WTC11 (cell line): ENCODE results near the gene ASTN2. TPM values are rescaled to one million over a fixed set of nuclear protein-coding genes. Genes with fewer than 3 reads are reported as not detected.

ENCODE experiments used
- ATAC-seq: fragments of 200-7000 bp; cut with Tn5 transposase; 2 replicates; pipeline ENCODE4 v1.10.0; 2021; ENCODE audit warnings: mild to moderate bottlenecking, moderate library complexity
- CTCF ChIA-PET: fragments of 300-600 bp; sonication (Branson Sonifier 250); formaldehyde crosslinking; loops from one replicate; lab custom pipeline; 2021; ENCODE audit warnings: antibody characterized with exemption; lab: Charles Lee
- POLR2A ChIA-PET: fragments of 350-600 bp; sonication (Branson Sonifier 250); formaldehyde crosslinking; loops from one replicate; lab custom pipeline; 2021; ENCODE audit warnings: antibody characterized with exemption; lab: Charles Lee
- DNase-seq: peaks from one replicate; pipeline ENCODE4 v3.0.0; 2021; ENCODE audit warnings: low spot score
- H3K27ac Mint-ChIP-seq: 2 replicates; pipeline ENCODE4 v1.8.0; 2021; ENCODE audit warnings: mixed read lengths
- H3K27me3 Mint-ChIP-seq: 2 replicates; pipeline ENCODE4 v1.8.0; 2021; ENCODE audit warnings: low read depth, mild to moderate bottlenecking, moderate library complexity, mixed read lengths
- H3K36me3 Mint-ChIP-seq: 2 replicates; pipeline ENCODE4 v1.8.0; 2021; ENCODE audit warnings: mixed read lengths
- H3K4me1 Mint-ChIP-seq: 2 replicates; pipeline ENCODE4 v1.8.0; 2022; ENCODE audit warnings: mixed read lengths
- H3K4me3 Mint-ChIP-seq: 2 replicates; pipeline ENCODE4 v1.8.0; 2021; ENCODE audit warnings: mild to moderate bottlenecking, moderate library complexity, mixed read lengths
- H3K9me3 Mint-ChIP-seq: 2 replicates; pipeline ENCODE4 v1.8.0; 2021; ENCODE audit warnings: mixed read lengths
- ATF1 ChIP-seq: sonication (generic); formaldehyde crosslinking; IDR thresholded peaks from 2 replicates; pipeline ENCODE4 v1.8.1; 2023; ENCODE audit warnings: mild to moderate bottlenecking, moderate library complexity, missing genetic modification reagents
- CREB1 ChIP-seq: sonication (generic); formaldehyde crosslinking; IDR thresholded peaks from 2 replicates; pipeline ENCODE4 v1.8.0; 2023; ENCODE audit warnings: mild to moderate bottlenecking, missing genetic modification reagents
- CTCF ChIP-seq: fragments of 200-600 bp; IDR thresholded peaks from 2 replicates; pipeline ENCODE4 v1.8.0; 2022; ENCODE audit warnings: antibody characterized with exemption
- FOXK1 ChIP-seq: sonication (generic); formaldehyde crosslinking; IDR thresholded peaks from 2 replicates; pipeline ENCODE4 v1.8.0; 2022; ENCODE audit warnings: mild to moderate bottlenecking, moderate library complexity, missing genetic modification reagents
- GABPB1 ChIP-seq: sonication (generic); formaldehyde crosslinking; IDR thresholded peaks from 2 replicates; pipeline ENCODE4 v1.8.1; 2023; ENCODE audit warnings: mild to moderate bottlenecking, missing genetic modification reagents
- HMGXB4 ChIP-seq: sonication (generic); formaldehyde crosslinking; IDR thresholded peaks from 2 replicates; pipeline ENCODE4 v1.8.1; 2023; ENCODE audit warnings: mild to moderate bottlenecking, moderate library complexity, missing genetic modification reagents
- MYBL2 ChIP-seq: sonication (generic); formaldehyde crosslinking; IDR thresholded peaks from 2 replicates; pipeline ENCODE4 v1.8.1; 2023; ENCODE audit warnings: mild to moderate bottlenecking, moderate library complexity, missing genetic modification reagents
- NFATC4 ChIP-seq: fragments of 250-450 bp; sonication (Bioruptor Pico); IDR thresholded peaks from 2 replicates; pipeline ENCODE4 v1.9.0; 2021; ENCODE audit warnings: mild to moderate bottlenecking
- PRRX2 ChIP-seq: fragments of 250-450 bp; sonication (Bioruptor Pico); IDR thresholded peaks from 2 replicates; pipeline ENCODE4 v1.8.0; 2021; ENCODE audit warnings: mild to moderate bottlenecking
- RELA ChIP-seq: sonication (generic); formaldehyde crosslinking; IDR thresholded peaks from 2 replicates; pipeline ENCODE4 v1.8.1; 2022; ENCODE audit warnings: missing genetic modification reagents, mild to moderate bottlenecking, borderline replicate concordance
- RORB ChIP-seq: fragments of 250-450 bp; sonication (Bioruptor Pico); IDR thresholded peaks from 2 replicates; pipeline ENCODE4 v1.9.0; 2021; ENCODE audit warnings: mild to moderate bottlenecking
- ZNF121 ChIP-seq: sonication (generic); formaldehyde crosslinking; IDR thresholded peaks from 2 replicates; pipeline ENCODE4 v1.8.0; 2023; ENCODE audit warnings: missing genetic modification reagents
- ZNF138 ChIP-seq: sonication (generic); formaldehyde crosslinking; conservative IDR thresholded peaks from 2 replicates; pipeline ENCODE4 v1.8.1; 2022; ENCODE audit warnings: mild to moderate bottlenecking, moderate library complexity, missing genetic modification reagents
- ZNF219 ChIP-seq: sonication (generic); formaldehyde crosslinking; IDR thresholded peaks from 2 replicates; pipeline ENCODE4 v1.8.0; 2023; ENCODE audit warnings: missing genetic modification reagents, mild to moderate bottlenecking, borderline replicate concordance
- ZNF317 ChIP-seq: sonication (generic); formaldehyde crosslinking; IDR thresholded peaks from 2 replicates; pipeline ENCODE4 v1.8.1; 2023; ENCODE audit warnings: low read depth, mild to moderate bottlenecking, moderate library complexity, missing genetic modification reagents, borderline replicate concordance
- ZNF396 ChIP-seq: fragments of 250-450 bp; sonication (Bioruptor Pico); IDR thresholded peaks from 2 replicates; pipeline ENCODE4 v1.8.0; 2021; ENCODE audit warnings: mild to moderate bottlenecking, moderate library complexity, borderline replicate concordance
- ZNF423 ChIP-seq: fragments of 250-450 bp; sonication (Bioruptor Pico); IDR thresholded peaks from 2 replicates; pipeline ENCODE4 v2.1.2; 2022; ENCODE audit warnings: mild to moderate bottlenecking, moderate library complexity
- total RNA-seq: library from RNA; stranded (reverse); gene quantifications from 3 replicates; pipeline ENCODE4 v1.2.3, GENCODE V29; 2021
- TF ChIP-seq, protein P1 (sequence below): sonication (generic); formaldehyde crosslinking; IDR thresholded peaks from 2 replicates; pipeline ENCODE4 v1.8.0; 2022; ENCODE audit warnings: mild to moderate bottlenecking, missing genetic modification reagents
- TF ChIP-seq, protein P2 (sequence below): sonication (generic); formaldehyde crosslinking; IDR thresholded peaks from 2 replicates; pipeline ENCODE4 v1.8.1; 2022; ENCODE audit warnings: low read depth, mild to moderate bottlenecking, moderate library complexity, missing genetic modification reagents, borderline replicate concordance
- TF ChIP-seq, protein P3 (sequence below): sonication (generic); formaldehyde crosslinking; IDR thresholded peaks from 2 replicates; pipeline ENCODE4 v1.8.1; 2023; ENCODE audit warnings: mild to moderate bottlenecking, missing genetic modification reagents, moderate library complexity
- TF ChIP-seq, protein P4 (sequence below): sonication (generic); formaldehyde crosslinking; IDR thresholded peaks from 2 replicates; pipeline ENCODE4 v1.8.1; 2022; ENCODE audit warnings: low read depth, missing genetic modification reagents, borderline replicate concordance
- TF ChIP-seq, protein P5 (sequence below): fragments of 250-450 bp; sonication (Bioruptor Pico); IDR thresholded peaks from 2 replicates; pipeline ENCODE4 v1.9.0; 2021; ENCODE audit warnings: mild to moderate bottlenecking

ASTN2 gene
- total RNA-seq, 1 experiment from 2014 or later = 16.2 TPM

DNA sequence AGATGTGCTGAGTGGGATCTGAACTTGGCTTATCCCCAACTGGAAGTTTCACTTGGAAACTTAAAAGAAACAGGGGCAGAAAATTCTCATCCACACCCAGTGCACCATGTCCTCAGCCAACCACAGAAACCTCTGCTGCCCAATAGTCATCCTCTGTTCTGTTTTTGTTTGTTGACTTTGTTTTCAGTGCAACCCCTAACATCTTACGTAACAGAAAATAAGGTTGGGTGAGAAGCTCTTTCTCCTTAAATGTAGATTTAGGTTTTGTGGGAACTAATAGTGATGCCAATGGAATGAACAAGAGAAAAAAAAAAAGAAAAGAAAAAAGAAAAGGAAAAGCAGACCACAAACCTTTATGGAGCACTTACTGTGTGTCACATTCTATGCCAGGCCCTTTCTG lies 998.4 kb downstream of the ASTN2 start:
- DNase-seq (no peak), ATAC-seq (no peak)
- Mint-ChIP-seq H3K27ac (no peak overlapping the region), H3K27me3 (no peaks in the 10 kb centered on the region), H3K9me3 (no peaks in the 10 kb centered on the region), H3K4me3 (no peak overlapping the region), H3K36me3 (no peaks in the 10 kb centered on the region; the same call in 1 of the 2 replicates), H3K4me1 (0 out of 2 replicates have a peak, but pooled peaks cover 4% of the 10 kb centered on the region)
- ChIA-PET CTCF (no interaction called here), POLR2A (no interaction called here)
- TF ChIP-seq ZNF317 (CRISPR knock-in tag) (no peak), ZNF121 (CRISPR knock-in tag) (no peak), ZNF423 (CRISPR knock-in tag) (no peak), ZNF396 (CRISPR knock-in tag) (no peak), RORB (no peak), CREB1 (CRISPR knock-in tag) (no peak), NFATC4 (CRISPR knock-in tag) (no peak), GABPB1 (no peak), CTCF (no peak)
- TF ChIP-seq, protein P1, sequence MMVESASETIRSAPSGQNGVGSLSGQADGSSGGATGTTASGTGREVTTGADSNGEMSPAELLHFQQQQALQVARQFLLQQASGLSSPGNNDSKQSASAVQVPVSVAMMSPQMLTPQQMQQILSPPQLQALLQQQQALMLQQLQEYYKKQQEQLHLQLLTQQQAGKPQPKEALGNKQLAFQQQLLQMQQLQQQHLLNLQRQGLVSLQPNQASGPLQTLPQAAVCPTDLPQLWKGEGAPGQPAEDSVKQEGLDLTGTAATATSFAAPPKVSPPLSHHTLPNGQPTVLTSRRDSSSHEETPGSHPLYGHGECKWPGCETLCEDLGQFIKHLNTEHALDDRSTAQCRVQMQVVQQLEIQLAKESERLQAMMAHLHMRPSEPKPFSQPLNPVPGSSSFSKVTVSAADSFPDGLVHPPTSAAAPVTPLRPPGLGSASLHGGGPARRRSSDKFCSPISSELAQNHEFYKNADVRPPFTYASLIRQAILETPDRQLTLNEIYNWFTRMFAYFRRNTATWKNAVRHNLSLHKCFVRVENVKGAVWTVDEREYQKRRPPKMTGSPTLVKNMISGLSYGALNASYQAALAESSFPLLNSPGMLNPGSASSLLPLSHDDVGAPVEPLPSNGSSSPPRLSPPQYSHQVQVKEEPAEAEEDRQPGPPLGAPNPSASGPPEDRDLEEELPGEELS = no peak

DNA sequence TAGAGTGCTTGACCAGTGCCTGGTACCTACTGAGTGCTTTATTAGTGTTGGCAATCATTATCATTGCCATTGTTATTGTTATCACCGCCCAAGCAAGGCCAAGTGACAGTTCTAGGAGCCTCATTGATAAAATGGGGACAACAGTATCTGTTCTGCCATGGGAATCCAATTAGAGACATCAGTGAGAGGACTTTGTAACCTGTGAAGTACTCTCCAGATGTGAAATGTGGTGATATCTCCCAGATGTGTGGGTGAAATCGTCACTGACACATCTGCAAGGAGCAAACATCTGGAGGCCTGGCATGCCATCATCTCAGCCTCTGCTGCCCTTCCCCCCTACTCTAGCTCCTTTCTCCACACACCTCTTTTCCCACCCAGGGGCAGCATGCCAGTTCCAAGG lies 1000.5 kb downstream of the ASTN2 start:
- TF ChIP-seq ATF1 (CRISPR knock-in tag) = no peak
- no peak for TF ChIP-seq MYBL2 (CRISPR knock-in tag)
- no peak for TF ChIP-seq RELA (CRISPR knock-in tag)
- TF ChIP-seq ZNF219 (CRISPR knock-in tag) = no peak
- no peak for TF ChIP-seq ZNF396 (CRISPR knock-in tag)
- no peak for TF ChIP-seq HMGXB4
- TF ChIP-seq, protein P2, sequence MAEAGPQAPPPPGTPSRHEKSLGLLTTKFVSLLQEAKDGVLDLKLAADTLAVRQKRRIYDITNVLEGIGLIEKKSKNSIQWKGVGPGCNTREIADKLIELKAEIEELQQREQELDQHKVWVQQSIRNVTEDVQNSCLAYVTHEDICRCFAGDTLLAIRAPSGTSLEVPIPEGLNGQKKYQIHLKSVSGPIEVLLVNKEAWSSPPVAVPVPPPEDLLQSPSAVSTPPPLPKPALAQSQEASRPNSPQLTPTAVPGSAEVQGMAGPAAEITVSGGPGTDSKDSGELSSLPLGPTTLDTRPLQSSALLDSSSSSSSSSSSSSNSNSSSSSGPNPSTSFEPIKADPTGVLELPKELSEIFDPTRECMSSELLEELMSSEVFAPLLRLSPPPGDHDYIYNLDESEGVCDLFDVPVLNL = no peak
- TF ChIP-seq FOXK1 (CRISPR knock-in tag) = no peak
- TF ChIP-seq, protein P3, sequence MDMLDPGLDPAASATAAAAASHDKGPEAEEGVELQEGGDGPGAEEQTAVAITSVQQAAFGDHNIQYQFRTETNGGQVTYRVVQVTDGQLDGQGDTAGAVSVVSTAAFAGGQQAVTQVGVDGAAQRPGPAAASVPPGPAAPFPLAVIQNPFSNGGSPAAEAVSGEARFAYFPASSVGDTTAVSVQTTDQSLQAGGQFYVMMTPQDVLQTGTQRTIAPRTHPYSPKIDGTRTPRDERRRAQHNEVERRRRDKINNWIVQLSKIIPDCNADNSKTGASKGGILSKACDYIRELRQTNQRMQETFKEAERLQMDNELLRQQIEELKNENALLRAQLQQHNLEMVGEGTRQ (CRISPR knock-in tag) = no peak
- TF ChIP-seq, protein P4, sequence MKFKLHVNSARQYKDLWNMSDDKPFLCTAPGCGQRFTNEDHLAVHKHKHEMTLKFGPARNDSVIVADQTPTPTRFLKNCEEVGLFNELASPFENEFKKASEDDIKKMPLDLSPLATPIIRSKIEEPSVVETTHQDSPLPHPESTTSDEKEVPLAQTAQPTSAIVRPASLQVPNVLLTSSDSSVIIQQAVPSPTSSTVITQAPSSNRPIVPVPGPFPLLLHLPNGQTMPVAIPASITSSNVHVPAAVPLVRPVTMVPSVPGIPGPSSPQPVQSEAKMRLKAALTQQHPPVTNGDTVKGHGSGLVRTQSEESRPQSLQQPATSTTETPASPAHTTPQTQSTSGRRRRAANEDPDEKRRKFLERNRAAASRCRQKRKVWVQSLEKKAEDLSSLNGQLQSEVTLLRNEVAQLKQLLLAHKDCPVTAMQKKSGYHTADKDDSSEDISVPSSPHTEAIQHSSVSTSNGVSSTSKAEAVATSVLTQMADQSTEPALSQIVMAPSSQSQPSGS (CRISPR knock-in tag) = no peak
- TF ChIP-seq, protein P5, sequence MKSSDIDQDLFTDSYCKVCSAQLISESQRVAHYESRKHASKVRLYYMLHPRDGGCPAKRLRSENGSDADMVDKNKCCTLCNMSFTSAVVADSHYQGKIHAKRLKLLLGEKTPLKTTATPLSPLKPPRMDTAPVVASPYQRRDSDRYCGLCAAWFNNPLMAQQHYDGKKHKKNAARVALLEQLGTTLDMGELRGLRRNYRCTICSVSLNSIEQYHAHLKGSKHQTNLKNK (CRISPR knock-in tag) = no peak
- TF ChIP-seq ZNF138 = no peak
- no peak for TF ChIP-seq PRRX2 (CRISPR knock-in tag)

More for the DNA sequence above, 1000.5 kb downstream of the ASTN2 start:
- ChIA-PET CTCF (no interaction called here), POLR2A (interaction anchor here (0.7 kb wide), 1 partner anchor 106 kb away, joined by 3 read pairs; no protein-coding TSS in a partner anchor)
- Mint-ChIP-seq H3K9me3 (no peaks in the 10 kb centered on the region), H3K36me3 (no peaks in the 10 kb centered on the region), H3K27ac (no peak overlapping the region), H3K4me3 (no peak overlapping the region), H3K27me3 (no peaks in the 10 kb centered on the region), H3K4me1 (0 out of 2 replicates have a peak, but pooled peaks cover 4% of the 10 kb centered on the region)
- ATAC-seq = no peak
- DNase-seq = no peak
